ENCODE data around the gene FGFR2.
"Not testable (repeated sequence)": the region's sequence is repeated elsewhere in the genome, so short reads cannot be mapped to it uniquely, and the experiment has no call there.

FGFR2 gene

DNA sequence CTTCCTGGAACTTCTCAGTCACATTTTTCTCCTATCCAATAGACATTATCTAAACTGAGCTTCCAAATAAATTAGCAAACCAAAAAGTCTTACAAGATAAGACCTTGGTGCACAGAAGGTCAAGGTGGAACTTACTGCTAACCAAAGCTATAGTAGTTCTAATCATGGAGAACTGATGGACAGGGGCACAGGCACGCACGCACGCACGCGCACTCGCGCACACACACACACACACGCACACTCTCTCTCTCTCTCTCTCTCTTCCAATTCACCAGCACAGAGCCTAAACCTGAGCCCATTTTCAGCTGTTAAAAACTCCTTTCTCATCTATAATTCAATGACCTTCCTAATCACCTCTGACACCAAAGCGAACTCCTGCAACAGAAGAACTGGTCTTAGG lies 7.5 kb downstream of the FGFR2 start:
- DNase-seq (ENCODE audit: low spot score) = no peak

DNA sequence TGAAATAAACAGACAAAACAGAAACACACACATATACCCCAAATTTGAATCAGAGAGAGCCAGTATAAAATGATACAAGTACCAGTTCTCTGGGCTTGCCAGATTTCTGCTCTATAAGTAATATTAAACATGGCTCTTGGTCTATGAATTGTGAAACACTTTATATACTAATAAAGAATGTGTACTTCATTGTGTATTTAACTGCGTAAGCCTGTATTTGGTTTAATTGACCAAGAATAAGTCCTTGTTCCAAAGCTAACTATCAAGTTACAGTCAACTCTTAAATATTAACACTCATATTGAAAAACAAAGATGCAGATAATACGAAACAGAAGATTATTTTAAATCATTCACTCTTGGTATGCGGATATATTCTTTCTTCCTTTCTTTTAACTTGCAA lies 8.7 kb downstream of the FGFR2 start:
- DNase-seq (ENCODE audit: low spot score) = no peak

DNA sequence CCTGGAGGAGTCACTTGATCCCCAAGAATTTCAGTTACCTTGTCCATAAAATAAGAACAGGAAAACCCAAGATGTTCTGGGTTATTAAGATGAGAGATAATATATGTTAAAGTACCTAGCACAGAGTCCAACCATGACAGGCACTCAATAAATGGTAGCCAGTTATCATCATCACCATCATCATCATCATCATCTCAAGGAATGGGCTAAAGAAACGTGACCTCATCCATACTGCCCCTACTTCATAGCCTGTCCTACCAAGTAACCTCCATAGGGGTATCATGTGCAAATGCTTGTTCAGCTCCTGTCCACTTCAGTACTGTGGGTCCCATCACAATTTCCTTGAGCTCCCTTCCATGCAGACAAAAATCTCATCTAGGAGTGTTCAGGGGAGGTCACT lies 14.4 kb downstream of the FGFR2 start:
- no peak for DNase-seq (ENCODE audit: low spot score)

DNA sequence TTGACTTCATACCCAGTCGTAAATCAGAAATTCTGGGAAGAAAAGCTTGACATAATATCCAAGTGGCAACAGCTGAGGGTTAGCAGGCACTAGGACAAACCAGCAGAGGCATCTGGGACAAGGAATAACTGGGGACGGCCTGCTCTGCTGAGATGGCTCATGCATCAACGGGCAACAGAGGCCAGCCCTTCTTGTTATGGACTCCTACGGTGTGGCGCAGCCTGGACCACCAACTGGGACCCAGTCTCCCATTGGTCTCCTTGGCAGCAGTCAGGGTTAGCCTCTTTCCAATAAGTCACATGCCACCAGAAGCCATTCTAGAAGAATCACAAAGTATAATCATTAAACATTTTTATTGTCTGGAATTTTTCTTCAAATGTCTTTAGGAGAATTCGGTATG lies 15.0 kb downstream of the FGFR2 start:
- DNase-seq (ENCODE audit: low spot score) = no peak

DNA sequence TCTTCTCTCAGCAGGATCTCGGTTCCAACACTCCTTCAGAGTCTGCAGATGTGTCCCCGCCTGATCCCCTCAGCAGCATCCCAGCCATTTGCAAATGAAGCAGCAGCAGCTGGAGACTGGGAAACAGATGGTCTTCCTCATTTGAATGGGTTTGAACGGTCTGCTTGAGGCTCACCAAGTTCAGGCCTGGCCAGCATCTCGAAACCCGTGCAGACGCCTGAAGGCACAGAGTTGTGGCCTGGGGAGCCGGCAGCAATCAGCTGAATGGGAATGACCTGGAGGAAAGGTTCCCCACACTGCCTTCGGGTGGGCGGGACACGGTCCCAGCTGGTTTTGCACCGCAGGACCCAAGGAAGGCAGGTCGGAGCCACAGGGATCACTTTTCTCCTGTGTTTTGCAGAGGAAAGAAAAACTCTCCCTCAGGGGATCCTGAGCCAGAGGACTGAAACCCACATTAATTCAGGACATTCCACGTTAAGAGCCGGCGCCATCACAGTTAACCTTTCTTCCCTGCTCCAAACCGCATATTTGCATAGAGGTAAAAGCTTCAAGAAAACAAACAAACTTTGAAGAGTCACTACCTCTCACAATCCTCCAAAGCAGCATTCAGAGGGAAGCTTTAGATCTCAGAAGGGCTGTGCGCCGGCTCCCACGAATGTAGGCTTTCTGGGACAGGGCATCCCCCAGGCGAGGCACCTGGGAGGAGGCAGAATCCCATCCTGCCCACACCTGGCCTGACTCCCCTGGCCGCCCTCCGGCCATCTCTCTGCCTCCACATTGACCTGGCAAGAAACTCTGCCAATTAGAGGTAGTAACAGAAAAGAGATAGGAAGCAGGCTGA lies 17.7 kb downstream of the FGFR2 start:
- no peak for DNase-seq (ENCODE audit: low spot score)

DNA sequence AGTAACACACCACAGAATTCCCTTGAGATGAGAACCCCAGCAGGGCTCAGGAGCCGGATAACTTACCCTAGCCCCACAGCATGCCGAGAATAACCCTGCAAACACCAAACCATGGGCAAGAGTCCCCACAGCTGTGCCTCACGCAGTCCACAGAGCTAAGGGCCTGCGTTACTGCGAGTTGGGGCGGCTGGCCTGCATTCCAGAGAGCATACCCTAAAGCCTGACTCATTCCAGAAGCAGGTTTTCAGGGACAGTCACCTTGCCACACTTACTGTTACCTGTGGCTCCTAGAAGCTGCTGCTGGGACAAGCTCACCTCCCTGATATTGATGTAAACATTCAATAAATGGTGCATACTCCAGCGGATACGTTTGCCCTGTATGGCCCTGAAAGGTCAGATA lies 18.6 kb downstream of the FGFR2 start:
- no peak for DNase-seq (ENCODE audit: low spot score)

DNA sequence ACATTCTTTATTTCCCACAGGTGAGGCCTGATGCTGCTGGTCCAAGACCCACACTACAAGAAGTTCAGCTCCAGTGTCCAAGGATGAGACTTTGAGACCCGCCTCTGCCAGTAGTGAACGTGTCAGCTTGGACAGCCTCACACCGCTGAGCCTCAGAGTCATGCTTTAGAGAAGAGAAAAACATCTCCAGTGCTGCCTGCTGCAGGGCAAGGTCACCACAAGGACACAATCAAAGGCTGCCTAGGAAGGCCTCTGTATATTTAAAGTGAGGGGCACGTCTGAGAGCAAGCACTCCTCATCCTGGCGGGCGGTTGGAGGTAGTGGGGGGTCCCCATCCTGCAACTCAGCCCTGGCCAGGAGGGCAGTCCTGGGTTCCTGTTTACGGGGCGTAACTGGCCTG lies 19.3 kb downstream of the FGFR2 start:
- no peak for DNase-seq (ENCODE audit: low spot score)

DNA sequence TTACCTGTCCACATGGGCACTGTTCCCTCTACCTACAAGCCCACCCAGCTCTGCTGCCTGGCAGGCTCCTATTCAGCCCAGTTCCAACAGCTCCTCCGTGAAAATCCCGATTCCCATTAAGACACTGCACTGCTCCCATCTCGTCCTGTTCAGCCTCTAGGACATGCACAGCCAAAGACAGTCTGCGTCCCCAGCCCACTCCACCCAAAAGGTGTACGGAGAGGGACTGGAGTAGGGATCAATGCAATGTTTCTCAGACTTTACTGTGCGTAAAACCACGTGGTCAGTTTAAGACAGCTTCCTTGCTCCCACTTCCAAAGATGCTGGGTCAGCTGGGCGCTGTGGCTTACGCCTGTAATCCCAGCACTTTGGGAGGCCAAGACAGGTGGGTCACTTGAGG lies 19.9 kb downstream of the FGFR2 start:
- no peak for DNase-seq (ENCODE audit: low spot score)

DNA sequence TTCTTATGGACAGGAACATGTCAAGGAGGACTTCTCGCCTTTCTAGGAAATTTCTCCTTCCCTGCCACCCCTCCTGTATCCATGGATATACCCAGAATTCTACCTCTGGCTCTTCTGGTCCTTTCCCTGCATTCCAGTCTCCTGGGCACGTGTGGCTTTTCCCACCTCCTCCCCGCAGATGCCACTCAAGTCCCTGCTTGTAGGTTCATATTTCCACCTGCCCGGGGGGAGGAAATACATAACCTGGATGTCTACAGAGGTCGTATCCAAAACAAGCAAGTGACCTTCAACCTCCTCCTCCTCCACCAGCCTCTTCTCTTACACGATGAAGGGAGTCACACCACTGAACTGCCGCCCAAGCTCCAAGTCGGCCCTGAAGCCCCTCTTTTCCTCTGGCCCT lies 20.7 kb downstream of the FGFR2 start:
- no peak for DNase-seq (ENCODE audit: low spot score)

DNA sequence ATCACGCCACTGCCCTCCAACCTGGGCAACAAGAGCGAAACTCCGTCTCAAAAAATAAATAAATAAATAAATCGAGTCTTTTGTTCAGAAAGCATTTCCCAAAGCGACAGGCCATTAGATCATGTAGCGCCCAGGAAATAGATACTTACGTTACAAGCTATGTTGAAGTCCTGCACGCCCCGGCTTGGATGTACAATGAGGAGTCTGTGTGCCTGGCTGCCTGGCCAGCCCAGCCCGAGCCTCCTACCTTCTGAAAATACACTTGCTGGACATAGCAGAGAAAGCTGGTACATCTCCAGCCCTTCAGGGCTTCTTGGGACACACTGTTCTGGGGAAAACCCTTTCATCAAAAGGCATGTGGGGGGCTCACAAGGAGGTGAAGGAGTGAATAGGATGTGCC lies 22.1 kb downstream of the FGFR2 start:
- DNase-seq (ENCODE audit: low spot score) = no peak

DNA sequence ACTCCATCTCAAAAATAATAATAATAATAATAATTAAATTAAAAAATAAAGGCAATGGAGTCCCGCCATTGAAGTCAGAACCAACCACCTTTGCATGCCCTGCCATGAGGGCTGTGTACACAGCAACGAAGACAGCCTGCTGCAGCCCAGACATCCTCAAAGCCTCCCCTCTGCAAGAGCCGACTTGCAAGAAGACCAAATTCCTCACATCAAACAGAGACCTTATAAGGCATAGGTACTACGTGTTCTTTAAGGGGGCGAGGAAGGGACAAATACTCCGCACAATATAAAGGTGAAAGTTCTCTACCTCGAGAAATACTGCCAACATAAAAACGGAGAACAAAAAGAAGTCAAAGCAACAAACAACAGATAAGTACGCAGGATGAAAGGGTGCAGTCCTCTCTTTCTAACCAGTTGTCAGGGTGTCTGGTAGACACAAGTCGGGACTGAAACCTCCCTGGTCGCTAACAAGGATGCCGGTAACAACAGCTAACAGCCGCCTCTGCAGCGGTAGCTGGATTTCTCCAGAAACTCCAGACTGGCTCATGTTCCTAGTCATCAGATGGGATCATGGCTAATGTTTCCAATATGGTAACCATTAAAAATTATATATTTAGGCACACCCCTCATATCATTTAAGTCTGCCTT lies 23.6 kb downstream of the FGFR2 start:
- no peak for DNase-seq (ENCODE audit: low spot score)

DNA sequence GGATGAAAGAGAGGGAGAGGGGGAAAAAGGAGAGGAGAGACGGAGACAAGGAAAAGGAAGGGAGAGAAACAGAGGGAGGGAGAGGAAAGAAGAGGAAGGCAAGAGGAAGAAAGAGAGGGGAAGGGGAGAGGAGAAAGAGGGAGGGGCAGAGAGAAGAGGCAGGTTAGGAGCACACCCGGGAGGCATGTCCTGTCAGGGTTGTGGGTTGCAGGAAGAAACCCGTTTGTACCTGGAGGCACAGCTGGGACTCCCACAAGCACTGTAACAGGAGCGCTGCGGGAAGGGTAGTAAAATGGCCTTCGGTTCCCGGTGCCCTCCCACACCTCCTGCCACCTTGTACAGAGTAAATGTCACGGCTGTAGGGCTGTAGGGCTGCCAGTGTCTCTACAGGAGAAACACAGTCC lies 24.7 kb downstream of the FGFR2 start:
- DNase-seq (ENCODE audit: low spot score) = no peak

DNA sequence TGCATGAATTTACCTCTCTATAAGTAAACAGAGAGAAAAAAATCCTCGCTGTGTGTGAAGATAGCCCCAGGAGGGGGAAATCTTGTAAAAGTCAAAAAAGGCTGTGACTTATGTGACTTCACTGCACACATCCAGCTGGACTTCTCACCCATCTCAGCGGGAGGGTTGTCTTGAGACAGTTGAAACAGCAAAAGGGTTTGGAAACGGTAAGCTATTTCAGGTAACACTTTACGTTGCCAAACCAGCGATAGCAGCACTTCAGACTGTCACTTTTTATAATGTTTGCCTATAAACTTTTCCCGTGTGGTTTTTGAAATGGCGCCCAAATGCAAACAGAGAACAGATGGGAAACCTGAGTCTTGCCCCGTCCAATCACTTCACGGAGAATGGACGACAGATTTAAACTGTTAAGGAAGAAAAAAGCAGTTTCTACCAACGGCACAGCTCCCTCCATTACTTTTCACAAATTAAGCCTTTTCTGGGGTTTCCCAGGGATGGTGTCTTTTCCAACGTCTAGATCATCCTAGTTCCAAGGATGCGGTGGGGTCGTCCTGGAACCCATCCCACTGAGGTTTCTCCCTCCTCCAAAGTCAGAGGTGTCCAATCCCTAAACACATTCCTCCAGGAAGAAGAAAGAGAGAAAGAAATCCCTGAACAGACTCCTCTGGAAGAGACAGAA lies 25.2 kb downstream of the FGFR2 start:
- no peak for DNase-seq (ENCODE audit: low spot score)

DNA sequence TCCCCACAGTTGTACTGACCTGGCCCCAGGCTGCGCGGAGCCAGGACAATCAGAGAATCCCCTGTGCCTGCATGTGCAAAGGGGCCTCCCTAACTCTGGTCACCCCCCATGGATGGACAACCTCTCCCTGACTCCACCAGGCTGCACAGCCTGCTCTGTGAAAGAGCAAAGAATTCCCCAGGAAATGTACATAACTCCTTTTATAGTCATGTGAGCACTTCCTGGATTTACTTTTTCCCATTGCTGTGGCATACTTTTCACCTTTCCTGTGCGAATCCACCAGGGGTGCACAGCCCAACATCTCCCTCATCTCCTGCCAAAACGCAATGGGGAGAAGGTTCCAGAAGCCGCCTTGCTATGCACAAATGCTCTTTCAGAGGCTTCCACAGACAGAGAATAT lies 27.9 kb downstream of the FGFR2 start:
- DNase-seq (ENCODE audit: low spot score) = no peak

DNA sequence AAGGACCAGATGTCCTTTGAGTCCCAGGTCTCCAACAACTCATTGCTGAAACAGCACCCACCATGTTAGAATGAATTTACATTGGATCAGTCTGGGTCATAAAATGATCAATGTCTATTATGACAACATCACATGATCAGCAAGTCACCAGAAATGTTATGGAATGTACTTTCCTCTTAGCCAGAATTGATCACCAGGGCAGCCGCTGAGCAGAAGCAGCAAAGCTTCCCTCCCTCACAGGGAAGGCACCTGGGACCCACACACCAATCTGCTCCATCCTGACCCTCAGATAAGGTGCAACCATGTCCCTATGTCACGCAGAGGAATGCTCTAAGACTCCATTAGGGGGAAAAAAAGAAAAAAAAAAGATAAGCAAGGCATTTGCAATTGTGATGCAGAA lies 30.0 kb downstream of the FGFR2 start:
- no peak for DNase-seq (ENCODE audit: low spot score)

DNA sequence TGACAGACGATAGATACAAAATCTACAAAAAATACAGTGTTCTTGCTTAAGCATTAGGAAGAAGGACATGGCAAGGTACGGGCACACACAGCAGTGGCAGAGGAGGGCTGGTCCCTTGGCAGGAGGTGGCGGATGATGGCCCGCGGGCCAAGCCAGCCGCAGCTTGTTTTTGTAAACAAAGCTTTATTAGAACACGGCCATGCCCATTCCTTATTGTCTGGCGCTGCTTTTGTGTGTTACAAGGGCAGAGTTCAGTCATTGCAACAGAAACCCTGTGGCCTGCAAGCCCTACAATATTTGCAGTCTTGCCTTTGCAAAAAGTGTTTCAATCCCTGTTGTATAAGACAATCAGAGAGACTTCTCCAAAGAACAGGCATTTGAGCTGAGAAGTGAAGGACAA lies 30.7 kb downstream of the FGFR2 start:
- no peak for DNase-seq (ENCODE audit: low spot score)

DNA sequence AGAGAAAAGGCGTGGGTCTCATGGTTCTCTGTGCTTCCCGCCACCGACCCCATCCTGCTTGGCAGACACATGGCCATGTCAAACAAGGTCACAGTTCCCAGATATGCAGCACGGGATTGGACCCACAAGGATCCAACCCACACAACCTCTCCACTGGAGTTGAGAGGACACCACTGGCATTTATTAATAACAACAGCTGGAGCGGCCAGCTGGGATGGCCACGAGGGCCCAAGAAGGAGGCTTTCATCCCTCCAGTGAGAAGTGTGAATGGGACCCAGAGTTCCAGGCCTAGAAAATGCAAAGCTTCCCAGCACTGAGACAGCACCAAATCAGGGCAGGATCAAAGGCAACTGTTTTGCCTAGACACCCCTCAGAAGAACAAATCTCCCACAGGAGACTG lies 31.5 kb downstream of the FGFR2 start:
- DNase-seq (ENCODE audit: low spot score) = no peak

DNA sequence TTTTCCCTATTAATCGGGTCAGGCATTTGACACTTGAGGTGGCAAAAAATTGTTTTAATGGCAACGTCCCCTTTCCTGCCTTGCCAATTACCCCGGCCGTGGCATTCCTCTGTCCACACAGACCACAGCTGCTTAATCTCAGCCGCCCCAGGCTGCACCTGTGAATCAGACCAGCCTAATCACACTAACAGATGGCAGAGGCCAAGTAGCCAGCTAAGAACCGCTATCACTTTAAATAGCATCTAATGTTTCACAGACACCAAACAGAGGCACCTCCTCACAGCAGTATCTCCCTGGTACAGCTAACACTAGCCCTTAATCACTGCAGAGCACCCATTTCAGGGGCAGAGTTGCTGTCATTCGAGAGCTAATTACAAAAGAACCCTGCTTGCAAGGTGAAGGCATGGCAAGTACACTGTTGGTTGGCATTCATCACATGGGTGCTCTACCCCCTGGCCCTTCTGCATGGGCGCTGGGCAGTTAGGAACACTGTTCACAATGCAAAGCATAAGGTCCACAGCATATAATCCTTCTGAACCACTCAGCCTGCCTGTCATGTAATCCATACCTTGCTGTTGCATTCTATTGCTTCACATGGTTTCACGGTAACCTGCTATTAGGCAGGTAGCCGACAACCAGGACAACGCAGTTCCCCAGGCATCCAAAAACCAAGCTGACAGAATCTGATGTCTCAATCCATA lies 38.8 kb downstream of the FGFR2 start:
- DNase-seq (ENCODE audit: low spot score) = no peak

DNA sequence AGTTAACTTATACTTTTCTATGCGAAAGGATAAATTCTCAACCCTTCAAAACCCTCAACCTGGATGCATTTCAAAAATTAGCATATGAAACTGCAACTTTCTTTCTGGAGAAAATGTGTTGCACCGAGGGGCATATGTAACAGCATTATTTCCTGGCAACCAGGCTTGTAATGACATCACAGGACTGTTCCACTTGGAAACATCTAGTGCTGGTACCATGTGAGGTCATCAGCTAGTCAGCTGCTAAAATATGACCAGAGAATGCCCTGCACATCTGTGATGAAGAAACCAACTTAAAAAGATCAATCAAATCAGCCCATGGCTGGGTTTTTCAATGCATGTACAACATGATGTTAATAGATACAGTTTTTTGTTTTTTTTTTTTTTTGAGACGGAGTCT lies 40.0 kb downstream of the FGFR2 start:
- no peak for DNase-seq (ENCODE audit: low spot score)

DNA sequence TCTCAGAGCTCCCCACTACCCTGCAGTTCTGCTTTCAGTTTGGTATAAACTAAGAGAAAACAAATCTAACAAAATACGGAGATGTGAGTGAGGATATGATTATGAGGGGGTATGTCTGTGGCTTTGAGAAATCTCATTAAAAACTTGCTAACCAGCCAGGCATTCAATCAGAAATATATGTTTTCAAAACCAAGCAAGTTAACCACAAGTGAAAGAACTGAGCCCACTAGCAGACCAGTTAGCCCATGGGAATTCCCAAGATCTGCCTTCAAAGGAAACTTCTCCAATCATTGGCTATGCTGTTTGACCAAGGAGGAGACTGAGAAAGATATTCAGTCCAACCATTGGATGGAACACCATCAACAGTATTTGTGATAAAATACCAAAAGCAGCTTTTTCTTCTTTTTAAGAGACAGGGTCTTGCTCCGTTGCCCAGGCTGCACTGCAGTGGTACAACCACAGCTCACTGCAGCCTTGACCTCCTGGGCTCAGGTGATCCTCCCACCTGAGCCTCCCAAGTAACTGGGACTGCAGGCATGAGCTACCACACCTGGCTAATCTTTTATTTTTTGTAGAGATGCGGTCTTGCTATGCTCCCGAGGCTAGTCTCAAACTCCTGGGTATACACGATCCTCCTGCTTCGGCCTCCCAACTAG lies 41.2 kb downstream of the FGFR2 start:
- DNase-seq (ENCODE audit: low spot score) = no peak

DNA sequence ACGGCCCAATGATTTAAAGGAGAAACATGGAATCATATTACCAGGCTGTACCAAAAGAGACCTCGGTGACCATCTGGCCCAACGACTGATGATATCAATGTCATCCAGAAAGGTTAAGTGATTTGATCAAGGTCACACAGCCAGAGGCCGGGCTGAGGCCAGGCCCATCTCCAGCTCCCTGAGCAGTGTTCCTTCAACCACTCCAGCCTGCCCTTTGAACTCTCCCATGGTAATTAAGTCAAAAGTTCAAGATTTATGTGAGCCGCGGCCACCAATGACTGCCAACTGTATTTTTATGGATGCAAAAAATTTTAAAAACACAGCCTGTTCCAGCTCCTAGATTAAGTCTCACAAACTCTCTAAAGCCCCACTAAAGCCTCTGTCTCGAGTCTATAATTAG lies 41.8 kb downstream of the FGFR2 start:
- DNase-seq (ENCODE audit: low spot score) = no peak

DNA sequence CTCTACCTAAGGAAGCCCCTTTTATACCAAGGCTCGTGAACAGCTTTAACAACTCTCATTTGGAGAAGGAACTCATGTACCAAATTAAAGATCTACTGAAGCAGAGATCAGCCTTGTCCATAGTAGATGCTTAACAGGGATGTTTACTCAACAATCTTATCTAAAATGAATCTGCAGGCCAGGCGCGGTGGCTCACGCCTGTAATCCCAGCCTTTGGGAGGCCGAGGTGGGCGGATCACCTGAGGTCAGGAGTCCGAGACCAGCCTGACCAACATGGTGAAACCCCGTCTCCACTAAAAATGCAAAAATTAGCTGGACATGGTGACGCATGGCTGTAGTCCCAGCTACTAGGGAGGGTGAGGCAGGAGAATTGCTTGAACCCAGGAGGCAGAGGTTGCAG lies 43.3 kb downstream of the FGFR2 start:
- DNase-seq (ENCODE audit: low spot score) = not testable (repeated sequence)
